HL-60 (cell line): ENCODE data around the gene AGPAT3.
"Not testable (repeated sequence)": the region's sequence is repeated elsewhere in the genome, so short reads cannot be mapped to it uniquely, and the experiment has no call there.

Source experiments
- DNase-seq, 2 experiments: peaks; one replicate each; pipeline ENCODE4 v3.0.0-alpha.2; 2010 to 2020; ENCODE audit warnings: low read depth in 1 of 2, low spot score in 1 of 2
- H3K27ac ChIP-seq: fragments of 250-450 bp; sonication (Bioruptor Pico); replicated peaks from 2 replicates; pipeline ENCODE4 v1.5.1; 2020; ENCODE audit warnings: mild to moderate bottlenecking, moderate library complexity
- H3K27me3 ChIP-seq: fragments of 250-450 bp; sonication (Bioruptor Pico); 2 replicates; pipeline ENCODE4 v1.5.1; 2021; ENCODE audit warnings: mild to moderate bottlenecking, moderate library complexity; ENCODE audit not compliant: insufficient read depth, poor library complexity, severe bottlenecking
- H3K4me3 ChIP-seq: replicated peaks from 2 replicates; pipeline ENCODE4 v1.5.1; 2011; ENCODE audit warnings: mild to moderate bottlenecking, control low read depth, low read length; ENCODE audit not compliant: insufficient read depth
- CTCF ChIP-seq: IDR thresholded peaks from one replicate; pipeline ENCODE4 v1.5.1; 2011; ENCODE audit warnings: low read length, control low read depth, inconsistent platforms; ENCODE audit not compliant: insufficient read depth
- GABPA ChIP-seq: IDR thresholded peaks from 2 replicates; pipeline ENCODE4 v1.6.1; 2012; ENCODE audit warnings: low read depth
- POLR2AphosphoS5 ChIP-seq: IDR thresholded peaks from 2 replicates; pipeline ENCODE4 v1.6.1; 2012; ENCODE audit warnings: low read depth
- REST ChIP-seq: IDR thresholded peaks from 2 replicates; pipeline ENCODE4 v1.6.1; 2012; ENCODE audit warnings: low read depth; ENCODE audit not compliant: insufficient replicate concordance
- SPI1 ChIP-seq: IDR thresholded peaks from 2 replicates; pipeline ENCODE4 v1.6.1; 2012; ENCODE audit warnings: low read depth, mild to moderate bottlenecking, borderline replicate concordance

The AGPAT3 gene

GRCh38 chr21:43820466-43820865 lies 44.6 kb upstream of the AGPAT3 start:
- no peaks in the 10 kb centered on the region for H3K27me3 ChIP-seq
- no peak overlapping the region for H3K4me3 ChIP-seq
- no peak for DNase-seq
- no peak overlapping the region for H3K27ac ChIP-seq
- TF ChIP-seq SPI1 (no peak), GABPA (no peak), POLR2AphosphoS5 (no peak), CTCF (no peak), REST (no peak)

- not testable (repeated sequence) for H3K4me3 ChIP-seq, H3K27me3 ChIP-seq
These were observed 42.9 kb upstream of the AGPAT3 start for GRCh38 chr21:43822166-43822565.

GRCh38 chr21:43822741-43823140 lies 42.3 kb upstream of the AGPAT3 start:
- H3K27ac ChIP-seq, DNase-seq, H3K27me3 ChIP-seq, H3K4me3 ChIP-seq: not testable (repeated sequence)

More at GRCh38 chr21:43822166-43822565, 42.9 kb upstream of the AGPAT3 start:
- H3K27ac ChIP-seq, DNase-seq: not testable (repeated sequence)

- no peak for DNase-seq
- TF ChIP-seq GABPA = no peak
These were observed 40.4 kb upstream of the AGPAT3 start for GRCh38 chr21:43824333-43825241.

GRCh38 chr21:43825242-43825935 lies 39.6 kb upstream of the AGPAT3 start:
- no peak overlapping the region for H3K4me3 ChIP-seq
- DNase-seq = no peak
- TF ChIP-seq CTCF (no peak), SPI1 (no peak), GABPA (no peak)
- no peaks in the 10 kb centered on the region for H3K27me3 ChIP-seq
- H3K27ac ChIP-seq = no peak overlapping the region

More at GRCh38 chr21:43824333-43825241, 40.4 kb upstream of the AGPAT3 start:
- H3K4me3 ChIP-seq = no peak overlapping the region
- no peak overlapping the region for H3K27ac ChIP-seq
- H3K27me3 ChIP-seq = no peaks in the 10 kb centered on the region

- Histone ChIP-seq H3K27me3 (no peaks in the 10 kb centered on the region), H3K4me3 (no peak overlapping the region), H3K27ac (no peak overlapping the region)
- TF ChIP-seq CTCF = no peak
- no peak for TF ChIP-seq GABPA
- no peak for TF ChIP-seq REST
- no peak for TF ChIP-seq POLR2AphosphoS5
- TF ChIP-seq SPI1 = no peak
- no peak for DNase-seq
These were observed 38.9 kb upstream of the AGPAT3 start for GRCh38 chr21:43825936-43826622.
